Measurements from ENCODE around the gene OR4K14. TPM values are rescaled to one million over a fixed set of nuclear protein-coding genes. Genes with fewer than 3 reads are reported as not detected.

Gene OR4K14
- not detected in 2 replicates for total RNA-seq

GRCh38 chr14:20019257-20019865, at the start of gene OR4K14:
TSS of gene OR4K14 (minus strand) at chr14:20019307. CDS start at chr14:20015193, 4,114 bp downstream.
- H3K36me3 ChIP-seq (ENCODE audit: control insufficient read depth, insufficient read depth, low read length): no peaks in the 10 kb centered on the region
- H3K27me3 ChIP-seq (ENCODE audit: control insufficient read depth, insufficient read depth, low read length): no peaks in the 10 kb centered on the region
- H3K4me3 ChIP-seq (ENCODE audit: low read depth, low read length): no peak within 1 kb of the TSS
- TF ChIP-seq CTCF (IDR thresholded peaks at IDR 0.05; ENCODE audit: insufficient read depth, low read length, poor library complexity, severe bottlenecking): no peak
- DNase-seq (ENCODE audit: low read depth): no peak

GRCh38 chr14:20059745-20060144, 40.6 kb upstream of the OR4K14 start, which contains the start of gene OR4L1:
TSS of gene OR4L1 (plus strand) at chr14:20060045. CDS start at chr14:20060045, 0 bp downstream.
- TF ChIP-seq CTCF (IDR thresholded peaks at IDR 0.05; ENCODE audit: insufficient read depth, low read length, poor library complexity, severe bottlenecking): no peak
- no peak within 1 kb of the TSS for H3K4me3 ChIP-seq (ENCODE audit: low read depth, low read length)

GRCh38 chr14:20048202-20048601, 29.1 kb upstream of the OR4K14 start:
- Histone ChIP-seq H3K36me3 (ENCODE audit: control insufficient read depth, insufficient read depth, low read length) (no peaks in the 10 kb centered on the region), H3K27me3 (ENCODE audit: control insufficient read depth, insufficient read depth, low read length) (no peaks in the 10 kb centered on the region), H3K4me3 (ENCODE audit: low read depth, low read length) (no peak overlapping the region)
- TF ChIP-seq CTCF (IDR thresholded peaks at IDR 0.05; ENCODE audit: insufficient read depth, low read length, poor library complexity, severe bottlenecking): no peak
- DNase-seq (ENCODE audit: low read depth): no peak

More at GRCh38 chr14:20059745-20060144, 40.6 kb upstream of the OR4K14 start, which contains the start of gene OR4L1:
- no peaks in the 10 kb centered on the region for H3K27me3 ChIP-seq (ENCODE audit: control insufficient read depth, insufficient read depth, low read length)
- no peaks in the 10 kb centered on the region for H3K36me3 ChIP-seq (ENCODE audit: control insufficient read depth, insufficient read depth, low read length)
- DNase-seq (ENCODE audit: low read depth): no peak

GRCh38 chr14:20044243-20044642, 25.1 kb upstream of the OR4K14 start:
- TF ChIP-seq CTCF (IDR thresholded peaks at IDR 0.05; ENCODE audit: insufficient read depth, low read length, poor library complexity, severe bottlenecking): no peak
- H3K36me3 ChIP-seq (ENCODE audit: control insufficient read depth, insufficient read depth, low read length): no peaks in the 10 kb centered on the region
- no peaks in the 10 kb centered on the region for H3K27me3 ChIP-seq (ENCODE audit: control insufficient read depth, insufficient read depth, low read length)
- DNase-seq (ENCODE audit: low read depth): no peak
- H3K4me3 ChIP-seq (ENCODE audit: low read depth, low read length): no peak overlapping the region

GRCh38 chr14:20035938-20036337, 16.8 kb upstream of the OR4K14 start, which contains the start of gene OR4K13:
TSS of gene OR4K13 (minus strand) at chr14:20036038. CDS start at chr14:20034758, 1,280 bp downstream.
- Histone ChIP-seq H3K27me3 (ENCODE audit: control insufficient read depth, insufficient read depth, low read length) (no peaks in the 10 kb centered on the region), H3K36me3 (ENCODE audit: control insufficient read depth, insufficient read depth, low read length) (no peaks in the 10 kb centered on the region), H3K4me3 (ENCODE audit: low read depth, low read length) (no peak within 1 kb of the TSS)
- no peak for DNase-seq (ENCODE audit: low read depth)
- no peak for TF ChIP-seq CTCF (IDR thresholded peaks at IDR 0.05; ENCODE audit: insufficient read depth, low read length, poor library complexity, severe bottlenecking)

- Histone ChIP-seq H3K4me3 (ENCODE audit: low read depth, low read length) (no peak overlapping the region), H3K27me3 (ENCODE audit: control insufficient read depth, insufficient read depth, low read length) (no peaks in the 10 kb centered on the region), H3K36me3 (ENCODE audit: control insufficient read depth, insufficient read depth, low read length) (no peaks in the 10 kb centered on the region)
- no peak for DNase-seq (ENCODE audit: low read depth)
- no peak for TF ChIP-seq CTCF (IDR thresholded peaks at IDR 0.05; ENCODE audit: insufficient read depth, low read length, poor library complexity, severe bottlenecking)
Measured at GRCh38 chr14:20035449-20035848, 16.3 kb upstream of the OR4K14 start.
